ENCODE results near the gene MYLK.
"Not testable (repeated sequence)": the region's sequence is repeated elsewhere in the genome, so short reads cannot be mapped to it uniquely, and the experiment has no call there.

MYLK gene

GRCh38 chr3:123884203-123884831, at the start of gene MYLK:
TSS of gene MYLK (minus strand) at chr3:123884332. CDS start at chr3:123793841, 90,491 bp downstream.
- DNase-seq = peak; percentile 86

- DNase-seq = peak; percentile 7
Measured at GRCh38 chr3:123930445-123930844, 46.3 kb upstream of the MYLK start.

- DNase-seq = no peak
Measured at GRCh38 chr3:123929325-123929724, 45.2 kb upstream of the MYLK start.

- DNase-seq = no peak
Measured at GRCh38 chr3:123926396-123926795, 42.3 kb upstream of the MYLK start.

- DNase-seq = no peak
Measured at GRCh38 chr3:123920868-123921267, 36.7 kb upstream of the MYLK start.

GRCh38 chr3:123920383-123920782, 36.3 kb upstream of the MYLK start:
- DNase-seq = no peak

- no peak for DNase-seq
Measured at GRCh38 chr3:123919353-123919752, 35.2 kb upstream of the MYLK start.

GRCh38 chr3:123914829-123915228, 30.7 kb upstream of the MYLK start:
- DNase-seq = no peak

GRCh38 chr3:123909785-123910184, 25.7 kb upstream of the MYLK start:
- no peak for DNase-seq

GRCh38 chr3:123907720-123908119, 23.6 kb upstream of the MYLK start:
- DNase-seq = no peak

- DNase-seq = no peak
Measured at GRCh38 chr3:123899300-123899865, 15.3 kb upstream of the MYLK start.

GRCh38 chr3:123893012-123893411, 8.9 kb upstream of the MYLK start:
- no peak for DNase-seq

- DNase-seq = no peak
Measured at GRCh38 chr3:123892195-123892594, 8.1 kb upstream of the MYLK start.

- DNase-seq = not testable (repeated sequence)
Measured at GRCh38 chr3:123890991-123891390, 6.9 kb upstream of the MYLK start.

- not testable (repeated sequence) for DNase-seq
Measured at GRCh38 chr3:123890162-123890561, 6.0 kb upstream of the MYLK start.

- no peak for DNase-seq
Measured at GRCh38 chr3:123884993-123885392, 861 bp upstream of the MYLK start.

GRCh38 chr3:123883701-123884202, 380 bp downstream of the MYLK start:
- peak; percentile 19 for DNase-seq

- DNase-seq = no peak
Measured at GRCh38 chr3:123883111-123883510, 1.0 kb downstream of the MYLK start.

GRCh38 chr3:123881771-123882170, 2.4 kb downstream of the MYLK start:
- DNase-seq = no peak

GRCh38 chr3:123880998-123881561, 3.1 kb downstream of the MYLK start:
- DNase-seq = peak; percentile 58

- no peak for DNase-seq
Measured at GRCh38 chr3:123878807-123879206, 5.3 kb downstream of the MYLK start.

GRCh38 chr3:123877965-123878364, 6.2 kb downstream of the MYLK start:
- no peak for DNase-seq

GRCh38 chr3:123877466-123877865, 6.7 kb downstream of the MYLK start:
- no peak for DNase-seq

GRCh38 chr3:123876858-123877257, 7.3 kb downstream of the MYLK start:
- DNase-seq = no peak
